ENCODE measurements around the gene PRKCA. TPM values are rescaled to one million over a fixed set of nuclear protein-coding genes. Genes with fewer than 3 reads are reported as not detected.
"Not testable (repeated sequence)": the region's sequence is repeated elsewhere in the genome, so short reads cannot be mapped to it uniquely, and the experiment has no call there.

Gene PRKCA
- total RNA-seq, 4 donors from 2014 or later: 55.8 to 90.7 (median 66.7) TPM

- Histone ChIP-seq H3K4me3 (no peak overlapping the region), H3K27me3 (no peaks in the 10 kb centered on the region), H3K9me3 (no peaks in the 10 kb centered on the region), H3K36me3 (peaks cover 0 to 7% (median 0%) of the 10 kb centered on the region in 3 donors), H3K27ac (no peak overlapping the region), H3K4me1 (peaks cover 0 to 32% (median 9%) of the 10 kb centered on the region in 4 donors)
- WGBS, 2 donors: 91 to 93% methylated on average over 9 of the region's 9 CpGs
- DNase-seq (ENCODE audit: low spot score in 2 of 2): no peak
- TF ChIP-seq CTCF (IDR thresholded peaks at IDR 0.05): no peak
- no peak for TF ChIP-seq EP300 (IDR thresholded peaks at IDR 0.05)
- TF ChIP-seq POLR2A (IDR thresholded peaks at IDR 0.05): no peak
Observed at GRCh38 chr17:66717641-66718058, 415.2 kb downstream of the PRKCA start.

DNA sequence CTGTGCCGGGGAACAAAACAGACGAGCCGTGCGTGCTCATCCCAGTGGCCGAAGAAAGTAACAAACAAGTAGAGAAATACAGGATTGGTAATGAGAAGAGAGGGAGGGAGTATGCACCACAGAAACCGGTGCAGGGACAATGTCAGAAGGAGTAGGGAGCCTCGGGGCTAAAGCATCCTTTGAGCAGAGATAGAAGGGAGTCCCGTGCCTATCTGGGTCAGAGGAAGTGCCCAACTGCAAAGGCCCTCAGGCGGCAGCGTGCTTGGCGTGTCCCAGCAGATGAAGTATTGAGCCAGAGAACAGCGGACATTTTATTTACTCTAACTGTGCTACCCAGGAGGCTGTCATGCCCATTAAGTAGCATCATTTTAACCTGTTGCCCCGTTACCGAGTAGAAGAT, 417.6 kb downstream of the PRKCA start:
- DNase-seq (ENCODE audit: low spot score in 2 of 2): no peak
- Histone ChIP-seq H3K27me3 (no peaks in the 10 kb centered on the region), H3K36me3 (peaks cover 0 to 7% (median 0%) of the 10 kb centered on the region in 3 donors), H3K4me1 (peaks cover 0 to 36% (median 16%) of the 10 kb centered on the region in 4 donors), H3K9me3 (no peaks in the 10 kb centered on the region), H3K4me3 (no peak overlapping the region), H3K27ac (peak overlapping the region in 1 of 4 donors; percentile 38)
- TF ChIP-seq POLR2A (IDR thresholded peaks at IDR 0.05) (no peak), CTCF (IDR thresholded peaks at IDR 0.05) (no peak), EP300 (IDR thresholded peaks at IDR 0.05) (no peak)
- 83 to 88% methylated on average over 14 of the region's 14 CpGs for WGBS, 2 donors

GRCh38 chr17:66720567-66720966, 418.2 kb downstream of the PRKCA start:
- no peaks in the 10 kb centered on the region for H3K27me3 ChIP-seq
- H3K4me3 ChIP-seq: no peak overlapping the region
- TF ChIP-seq POLR2A (IDR thresholded peaks at IDR 0.05): no peak
- no peak for DNase-seq (ENCODE audit: low spot score in 2 of 2)
- peaks cover 0 to 7% (median 0%) of the 10 kb centered on the region in 3 donors for H3K36me3 ChIP-seq
- WGBS, 2 donors: 40 to 60% methylated on average over 5 of the region's 5 CpGs
- H3K9me3 ChIP-seq: no peaks in the 10 kb centered on the region
- H3K27ac ChIP-seq: peak overlapping the region in 1 of 4 donors; percentile 38
- H3K4me1 ChIP-seq: peaks cover 0 to 36% (median 16%) of the 10 kb centered on the region in 4 donors

DNA sequence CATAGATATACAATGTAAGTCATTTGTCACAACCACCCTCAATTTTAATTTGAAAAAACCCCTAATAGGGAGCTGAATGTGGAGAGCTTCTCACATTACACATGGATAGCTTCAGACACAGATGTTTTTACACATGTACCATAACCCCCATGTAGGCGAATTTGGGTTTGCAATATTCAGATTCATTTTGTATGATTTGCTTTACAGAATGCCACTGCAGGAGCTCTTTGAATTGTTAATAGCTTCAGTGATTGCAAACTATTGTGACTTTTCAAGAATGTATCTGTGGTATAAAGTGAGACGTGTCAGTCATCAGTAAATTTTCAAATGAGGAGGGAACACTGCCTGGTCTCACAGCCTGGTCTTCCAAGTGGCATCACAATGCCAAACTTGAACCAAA, 419.9 kb downstream of the PRKCA start:
- DNase-seq (ENCODE audit: low spot score in 2 of 2): no peak
- Histone ChIP-seq H3K27me3 (no peaks in the 10 kb centered on the region), H3K27ac (no peak overlapping the region), H3K4me1 (peaks cover 0 to 22% (median 11%) of the 10 kb centered on the region in 4 donors), H3K36me3 (peaks cover 0 to 7% (median 0%) of the 10 kb centered on the region in 3 donors), H3K9me3 (no peaks in the 10 kb centered on the region), H3K4me3 (no peak overlapping the region)
- 85 to 91% methylated on average over 2 of the region's 2 CpGs for WGBS, 2 donors
- no peak for TF ChIP-seq EP300 (IDR thresholded peaks at IDR 0.05)
- TF ChIP-seq POLR2A (IDR thresholded peaks at IDR 0.05): no peak
- TF ChIP-seq CTCF (IDR thresholded peaks at IDR 0.05): no peak

- Histone ChIP-seq H3K9me3 (no peaks in the 10 kb centered on the region), H3K4me3 (no peak overlapping the region), H3K27ac (peak overlapping the region in 2 of 4 donors; percentile 43 to 66), H3K36me3 (no peaks in the 10 kb centered on the region), H3K27me3 (no peaks in the 10 kb centered on the region), H3K4me1 (peaks cover 0 to 28% (median 11%) of the 10 kb centered on the region in 4 donors)
- TF ChIP-seq CTCF (IDR thresholded peaks at IDR 0.05): no peak
- no peak for TF ChIP-seq EP300 (IDR thresholded peaks at IDR 0.05)
- no peak for TF ChIP-seq POLR2A (IDR thresholded peaks at IDR 0.05)
- WGBS, 2 donors: 21 to 26% methylated on average over 5 of the region's 5 CpGs
- DNase-seq (ENCODE audit: low spot score in 2 of 2): no peak
Observed at GRCh38 chr17:66724581-66725341, 422.3 kb downstream of the PRKCA start.

GRCh38 chr17:66725438-66725837, 423.0 kb downstream of the PRKCA start:
- H3K27ac ChIP-seq: peak overlapping the region in 1 of 4 donors; percentile 43

More at GRCh38 chr17:66725438-66725837, 423.0 kb downstream of the PRKCA start:
- H3K4me3 ChIP-seq; DNase-seq (ENCODE audit: low spot score in 2 of 2); H3K27me3 ChIP-seq; H3K36me3 ChIP-seq; H3K9me3 ChIP-seq: not testable (repeated sequence)
- H3K4me1 ChIP-seq: peaks cover 0 to 28% (median 10%) of the 10 kb centered on the region in 4 donors
- WGBS, 2 donors: 69 to 73% methylated on average over 4 of the region's 4 CpGs
